Measurements from ENCODE around the gene UROC1.

The UROC1 gene

GRCh38 chr3:126493739-126494138 lies 23.8 kb downstream of the UROC1 start:
- no peak for DNase-seq

DNA sequence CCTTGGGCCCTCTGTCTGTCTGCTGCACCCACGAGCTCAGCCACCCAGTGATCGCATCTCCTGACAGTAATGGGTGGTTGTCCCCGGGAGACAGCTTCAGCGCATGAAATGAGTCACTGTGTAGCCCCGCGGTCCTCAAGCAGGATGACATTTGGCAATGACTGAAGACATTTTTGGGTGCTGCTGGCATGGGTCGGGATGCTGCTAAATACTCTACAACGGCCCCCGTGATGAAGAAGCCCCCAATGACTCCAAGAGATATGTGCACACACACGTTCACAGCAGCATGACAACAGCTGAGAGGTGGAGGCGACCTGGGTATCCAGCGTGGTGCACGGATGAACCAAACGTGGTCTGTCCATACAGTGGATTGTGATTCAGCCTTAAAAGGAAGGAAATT lies 24.5 kb downstream of the UROC1 start:
- no peak for DNase-seq

DNA sequence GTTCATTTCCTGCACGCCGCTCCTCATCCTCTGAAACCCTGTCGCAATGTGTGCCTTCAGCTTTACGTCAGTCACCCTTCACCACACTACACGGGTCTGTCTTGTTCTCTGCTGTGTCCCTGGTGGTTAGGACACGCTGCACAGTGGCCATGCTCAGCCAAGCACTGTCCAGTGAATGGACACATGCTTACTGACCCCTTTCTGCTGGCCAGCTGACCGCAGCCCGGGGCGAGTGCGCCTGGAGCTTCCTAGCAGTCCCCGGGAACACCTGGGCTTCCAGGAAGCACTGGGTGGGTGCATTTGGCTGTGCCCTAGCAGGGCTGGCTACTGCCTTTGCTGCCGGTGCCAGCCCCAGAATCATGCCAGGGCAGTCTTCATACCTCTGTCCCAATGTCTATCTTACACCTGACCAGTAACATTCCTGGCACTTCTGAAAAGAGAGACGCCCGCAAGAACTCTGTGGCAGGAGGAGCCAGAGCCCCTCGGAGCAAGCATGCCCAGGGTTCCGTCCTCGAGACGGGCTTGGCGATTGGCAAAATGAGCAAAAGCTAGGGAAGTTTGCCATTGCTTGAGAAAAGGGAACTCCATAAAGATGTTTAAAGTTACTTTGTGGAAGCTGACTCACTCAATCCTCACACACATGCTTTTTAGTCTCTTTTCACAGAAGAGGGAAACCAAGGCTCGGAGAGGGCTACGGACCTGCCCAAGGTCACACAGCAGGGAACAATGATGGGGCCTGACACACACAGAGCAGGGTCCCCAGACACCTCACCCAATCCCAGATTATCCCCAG lies 26.2 kb downstream of the UROC1 start:
- no peak for DNase-seq

- DNase-seq, result no peak
Observed at GRCh38 chr3:126490619-126491018, 27.0 kb downstream of the UROC1 start.

GRCh38 chr3:126488886-126489569 lies 28.5 kb downstream of the UROC1 start:
- no peak for DNase-seq

GRCh38 chr3:126488185-126488584 lies 29.4 kb downstream of the UROC1 start:
- no peak for DNase-seq

DNA sequence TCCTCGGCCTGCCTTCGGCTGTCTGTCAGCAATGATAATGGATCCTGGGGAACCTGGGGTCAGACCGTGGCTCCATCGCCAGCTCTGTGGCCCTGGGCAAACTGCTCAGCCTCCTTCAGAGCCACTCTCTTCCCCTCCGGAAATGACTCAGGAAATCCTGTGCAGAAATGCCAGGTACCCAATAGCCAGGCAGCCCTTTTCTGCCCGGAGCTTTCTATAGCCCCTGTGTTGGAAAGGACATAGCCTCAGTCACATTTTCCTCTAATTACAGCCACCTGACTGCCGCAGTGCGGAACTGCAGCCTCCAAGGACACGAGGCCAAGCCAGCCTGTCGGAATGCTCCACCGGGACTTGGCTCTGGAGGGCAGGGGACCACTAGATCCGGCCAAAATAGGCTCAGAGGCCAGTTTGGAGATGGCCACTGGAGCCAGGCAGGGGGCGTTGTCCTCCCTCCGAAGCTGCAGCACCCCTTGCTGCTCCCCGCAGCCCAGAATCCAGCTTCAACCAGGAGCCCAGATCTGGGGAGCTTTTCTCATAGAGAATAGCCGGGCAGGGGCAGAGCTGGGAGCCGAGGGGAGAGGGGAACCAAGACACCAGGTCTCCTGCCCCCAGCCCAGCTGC lies 30.3 kb downstream of the UROC1 start:
- no peak for DNase-seq

DNA sequence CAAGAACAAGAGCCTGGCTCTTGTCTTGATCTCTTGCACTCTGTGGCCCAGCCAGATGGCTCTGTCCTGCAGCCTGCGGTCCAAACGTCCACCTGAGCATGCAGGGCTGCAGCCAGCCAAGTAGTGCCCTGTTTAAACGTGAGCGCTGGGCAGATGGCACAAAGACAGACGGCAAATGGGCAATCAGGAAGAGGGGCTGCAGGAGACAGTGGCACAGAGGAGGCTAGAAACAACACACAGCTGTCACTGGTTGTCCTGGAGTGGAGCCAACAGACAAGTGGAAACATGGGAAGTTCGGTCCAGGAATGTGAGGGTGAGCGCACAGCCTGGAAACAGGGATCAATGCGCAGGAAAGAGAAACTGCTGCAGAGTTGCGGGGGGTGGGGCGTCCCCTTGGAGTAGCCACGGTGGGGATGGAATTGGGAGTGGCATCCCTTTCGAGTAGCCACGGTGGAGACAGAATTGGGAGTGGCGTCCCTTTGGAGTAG lies 31.2 kb downstream of the UROC1 start:
- no peak for DNase-seq

DNA sequence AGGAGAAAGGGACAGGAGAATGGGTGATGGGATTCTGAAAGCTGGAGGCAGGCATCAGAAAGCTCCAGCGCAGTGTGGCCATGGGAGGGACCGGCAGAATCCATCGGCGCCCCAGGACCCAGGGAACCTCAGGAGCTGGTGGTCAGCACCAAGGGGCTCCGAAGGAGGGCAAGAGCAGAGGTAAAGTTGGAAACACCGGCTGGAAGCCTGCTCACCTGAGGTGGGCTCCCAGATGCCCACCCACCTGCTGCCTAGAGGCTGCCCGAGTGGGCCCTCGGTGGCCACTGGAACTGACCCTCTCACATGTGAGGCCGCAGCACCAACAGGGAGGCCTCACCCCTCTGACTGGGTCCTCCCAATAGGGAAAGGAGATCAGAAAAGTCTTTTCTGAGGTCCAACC lies 31.6 kb downstream of the UROC1 start:
- no peak for DNase-seq

- no peak for DNase-seq
Observed at GRCh38 chr3:126485176-126485897, 32.2 kb downstream of the UROC1 start.

DNA sequence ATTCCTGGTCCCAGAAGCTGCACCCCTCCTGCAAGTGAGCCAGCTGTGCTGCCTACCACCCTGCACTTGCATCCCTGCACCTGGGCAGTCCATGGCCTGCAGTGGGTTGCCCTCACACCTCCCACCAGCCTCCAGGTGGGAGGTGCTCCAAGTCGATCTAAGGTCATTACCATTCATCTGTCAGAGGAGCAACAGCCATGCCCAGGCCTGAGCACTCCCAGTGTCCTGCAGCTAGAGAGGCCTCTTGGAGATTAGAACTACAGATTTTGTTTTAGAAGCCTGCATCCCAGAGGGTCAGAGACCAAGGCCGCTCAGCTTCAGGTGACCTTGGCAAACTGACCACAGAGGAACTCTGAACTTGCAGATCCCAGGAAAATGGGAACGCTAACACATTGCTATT lies 32.9 kb downstream of the UROC1 start:
- no peak for DNase-seq

GRCh38 chr3:126484148-126484547 lies 33.4 kb downstream of the UROC1 start:
- DNase-seq, result no peak

DNA sequence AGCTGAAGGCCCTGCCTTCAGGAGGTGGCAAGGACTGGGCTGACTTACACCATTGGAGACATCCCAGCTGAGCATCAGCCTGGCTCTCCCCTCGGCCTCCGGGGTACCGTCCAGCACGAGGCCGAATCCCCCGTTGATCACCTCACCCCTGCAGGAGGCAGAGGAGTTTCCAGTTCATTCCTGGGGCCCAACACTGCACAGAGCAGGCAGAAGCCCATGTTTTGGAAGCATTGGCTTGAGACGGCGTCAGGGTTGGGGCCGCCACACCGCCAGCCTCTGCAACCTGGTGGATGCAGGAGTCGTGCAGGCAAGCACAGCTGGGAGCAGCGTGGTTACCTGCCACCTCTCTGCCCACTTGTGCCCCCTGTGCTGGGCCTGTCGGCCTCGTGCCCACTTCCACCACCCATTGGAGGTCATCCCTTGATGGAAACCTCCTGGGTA lies 34.2 kb downstream of the UROC1 start:
- no peak for DNase-seq

DNA sequence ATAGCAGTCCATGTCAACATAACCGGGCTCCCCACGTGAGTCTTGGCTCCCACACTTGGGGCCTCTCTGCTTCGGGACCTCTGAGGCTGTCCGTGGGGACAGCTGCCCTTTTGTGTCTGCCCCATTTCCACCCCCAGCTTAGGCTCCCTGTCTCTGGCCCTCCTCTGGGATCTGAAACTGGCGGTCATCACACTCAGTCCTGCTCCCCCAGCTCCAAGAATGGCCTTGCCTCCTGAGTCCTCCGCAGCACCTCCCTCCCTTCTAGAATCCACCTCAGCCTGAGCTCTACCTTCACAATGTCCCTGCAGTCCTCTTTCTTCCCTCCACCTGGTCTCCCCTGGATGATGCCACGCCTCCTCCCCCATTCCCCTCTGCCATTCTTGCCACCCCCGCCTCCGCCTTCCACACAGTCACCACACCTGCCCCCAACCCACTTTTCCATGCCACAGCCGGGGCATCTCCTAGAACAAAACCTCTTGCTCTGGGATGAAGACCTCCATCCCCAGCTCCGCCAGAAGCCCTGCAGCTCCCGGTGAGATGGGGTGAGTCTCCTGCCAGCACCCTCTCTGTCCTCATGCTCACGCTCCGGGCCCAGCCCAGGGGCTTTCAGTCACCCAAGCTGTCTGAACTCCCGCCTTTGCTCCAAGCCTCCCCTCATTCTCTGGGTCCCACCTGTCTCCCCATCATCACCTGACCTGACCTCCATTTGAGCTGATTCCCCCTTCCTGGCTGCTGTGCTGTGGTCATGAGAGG lies 34.9 kb downstream of the UROC1 start:
- DNase-seq, result no peak

DNA sequence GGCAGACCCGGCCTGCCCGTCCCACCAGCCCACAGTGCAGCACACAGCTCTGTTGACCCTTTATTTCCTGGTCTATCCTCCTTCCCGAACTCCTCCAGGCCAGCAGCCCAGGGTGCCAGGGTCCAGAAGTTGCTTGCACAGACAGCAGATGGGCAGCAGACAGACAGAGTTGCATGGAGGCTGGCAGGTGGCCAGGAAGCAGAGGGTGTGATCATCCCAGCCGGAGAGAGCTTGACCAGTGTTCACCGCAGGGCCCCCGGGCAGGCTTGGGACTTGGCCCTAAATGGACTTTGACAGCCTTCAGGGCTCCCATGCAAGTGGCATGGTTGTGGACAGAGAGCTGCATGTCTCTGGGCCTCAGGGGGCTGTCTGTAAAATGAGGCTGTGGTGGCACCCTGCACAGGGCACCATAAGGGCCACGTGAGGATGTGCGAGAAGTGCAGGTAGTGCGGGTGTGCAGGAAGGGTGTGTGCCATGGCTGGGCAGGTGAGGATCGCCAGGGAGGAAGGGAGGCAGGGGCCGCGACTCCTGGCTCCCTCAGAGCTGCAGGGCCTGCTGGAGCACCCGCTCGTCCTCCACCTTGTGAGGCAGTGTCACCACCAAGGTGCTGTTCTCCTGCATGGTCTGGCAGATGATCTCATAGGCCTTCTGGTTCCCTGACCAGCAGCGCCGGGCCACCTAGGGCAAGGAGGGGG lies 35.6 kb downstream of the UROC1 start:
- no peak for DNase-seq

- no peak for DNase-seq
Observed at GRCh38 chr3:126480861-126481260, 36.7 kb downstream of the UROC1 start.

GRCh38 chr3:126480206-126480605 lies 37.4 kb downstream of the UROC1 start:
- no peak for DNase-seq

- DNase-seq, result no peak
Observed at GRCh38 chr3:126479642-126480041, 37.9 kb downstream of the UROC1 start.

- no peak for DNase-seq
Observed at GRCh38 chr3:126478581-126479310, 38.8 kb downstream of the UROC1 start.

GRCh38 chr3:126477061-126477380 lies 40.6 kb downstream of the UROC1 start:
- no peak for DNase-seq
